ENCODE results near the gene MAN1A1.

DNA sequence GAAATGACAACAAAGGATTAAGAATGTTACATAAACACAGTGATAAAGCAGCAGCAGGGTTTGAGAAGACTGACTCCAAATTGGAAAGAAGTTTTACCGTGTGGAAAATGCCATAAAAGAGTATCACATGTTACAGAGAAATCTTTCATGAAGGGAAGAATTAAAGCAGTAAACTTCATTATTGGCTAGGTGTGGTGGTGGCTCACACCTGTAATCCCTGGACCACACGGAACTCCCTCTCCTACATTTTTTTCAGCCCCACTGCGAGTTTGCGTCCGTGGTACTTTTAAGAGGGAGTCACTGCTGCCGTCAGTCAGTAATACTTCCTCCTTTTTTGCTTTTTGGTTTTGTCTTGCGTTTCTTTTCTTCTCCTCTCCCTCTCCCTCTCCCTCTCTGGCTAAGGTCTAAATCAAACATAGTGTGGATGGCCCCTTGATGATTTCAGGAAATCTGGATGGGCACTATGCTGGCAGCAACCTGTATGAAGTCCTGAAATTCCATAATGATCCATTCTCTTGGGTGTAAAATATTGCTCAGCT, 112.3 kb downstream of the MAN1A1 start:
- TF ChIP-seq, protein P1, sequence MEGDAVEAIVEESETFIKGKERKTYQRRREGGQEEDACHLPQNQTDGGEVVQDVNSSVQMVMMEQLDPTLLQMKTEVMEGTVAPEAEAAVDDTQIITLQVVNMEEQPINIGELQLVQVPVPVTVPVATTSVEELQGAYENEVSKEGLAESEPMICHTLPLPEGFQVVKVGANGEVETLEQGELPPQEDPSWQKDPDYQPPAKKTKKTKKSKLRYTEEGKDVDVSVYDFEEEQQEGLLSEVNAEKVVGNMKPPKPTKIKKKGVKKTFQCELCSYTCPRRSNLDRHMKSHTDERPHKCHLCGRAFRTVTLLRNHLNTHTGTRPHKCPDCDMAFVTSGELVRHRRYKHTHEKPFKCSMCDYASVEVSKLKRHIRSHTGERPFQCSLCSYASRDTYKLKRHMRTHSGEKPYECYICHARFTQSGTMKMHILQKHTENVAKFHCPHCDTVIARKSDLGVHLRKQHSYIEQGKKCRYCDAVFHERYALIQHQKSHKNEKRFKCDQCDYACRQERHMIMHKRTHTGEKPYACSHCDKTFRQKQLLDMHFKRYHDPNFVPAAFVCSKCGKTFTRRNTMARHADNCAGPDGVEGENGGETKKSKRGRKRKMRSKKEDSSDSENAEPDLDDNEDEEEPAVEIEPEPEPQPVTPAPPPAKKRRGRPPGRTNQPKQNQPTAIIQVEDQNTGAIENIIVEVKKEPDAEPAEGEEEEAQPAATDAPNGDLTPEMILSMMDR (IDR thresholded peaks at IDR 0.05 in 4 of 5, conservative IDR thresholded peaks at IDR 0.05 in 1 of 5): no peak
- no peak for TF ChIP-seq POLR2A (IDR thresholded peaks at IDR 0.05)

All from gastrocnemius medialis (tissue), 4 donors.